ENCODE measurements around the gene ARHGEF12.

DNA sequence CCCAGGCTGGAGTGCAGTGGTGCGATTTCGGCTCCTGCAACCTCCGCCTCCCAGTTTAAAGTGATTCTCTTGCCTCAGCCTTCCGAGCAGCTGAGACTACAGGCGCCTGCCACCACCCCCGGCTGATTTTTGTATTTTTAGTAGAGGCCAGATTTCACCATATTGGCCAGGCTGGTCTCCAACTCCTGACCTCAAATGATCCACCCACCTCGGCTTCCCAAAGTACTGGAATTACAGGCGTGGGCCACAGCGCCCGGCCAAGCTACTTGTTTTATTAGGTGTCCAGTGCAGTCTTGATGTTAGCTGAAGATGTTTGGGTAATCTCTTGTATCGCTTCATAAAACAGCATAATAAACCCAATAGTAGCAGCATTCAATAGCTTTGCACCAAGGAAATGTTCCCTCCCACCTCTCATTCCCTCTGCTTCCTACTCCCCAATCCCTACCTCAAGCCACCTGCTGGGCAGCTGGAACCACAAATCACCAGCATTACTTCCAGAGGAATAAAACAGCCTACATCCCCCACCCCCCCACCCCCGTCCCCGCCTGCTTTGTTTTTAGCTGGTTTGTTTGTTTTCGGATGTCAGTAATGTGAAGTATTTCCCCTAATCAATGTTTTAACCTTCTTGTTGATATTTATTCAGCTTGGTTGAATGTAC, 164.3 kb downstream of the ARHGEF12 start:
- TF ChIP-seq, protein P1, sequence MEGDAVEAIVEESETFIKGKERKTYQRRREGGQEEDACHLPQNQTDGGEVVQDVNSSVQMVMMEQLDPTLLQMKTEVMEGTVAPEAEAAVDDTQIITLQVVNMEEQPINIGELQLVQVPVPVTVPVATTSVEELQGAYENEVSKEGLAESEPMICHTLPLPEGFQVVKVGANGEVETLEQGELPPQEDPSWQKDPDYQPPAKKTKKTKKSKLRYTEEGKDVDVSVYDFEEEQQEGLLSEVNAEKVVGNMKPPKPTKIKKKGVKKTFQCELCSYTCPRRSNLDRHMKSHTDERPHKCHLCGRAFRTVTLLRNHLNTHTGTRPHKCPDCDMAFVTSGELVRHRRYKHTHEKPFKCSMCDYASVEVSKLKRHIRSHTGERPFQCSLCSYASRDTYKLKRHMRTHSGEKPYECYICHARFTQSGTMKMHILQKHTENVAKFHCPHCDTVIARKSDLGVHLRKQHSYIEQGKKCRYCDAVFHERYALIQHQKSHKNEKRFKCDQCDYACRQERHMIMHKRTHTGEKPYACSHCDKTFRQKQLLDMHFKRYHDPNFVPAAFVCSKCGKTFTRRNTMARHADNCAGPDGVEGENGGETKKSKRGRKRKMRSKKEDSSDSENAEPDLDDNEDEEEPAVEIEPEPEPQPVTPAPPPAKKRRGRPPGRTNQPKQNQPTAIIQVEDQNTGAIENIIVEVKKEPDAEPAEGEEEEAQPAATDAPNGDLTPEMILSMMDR (IDR thresholded peaks at IDR 0.05; ENCODE audit: insufficient read depth, low read depth, low read length) = no peak
- no peak for TF ChIP-seq EZH2 (IDR thresholded peaks at IDR 0.05; ENCODE audit: insufficient read depth, low read length)
